ENCODE measurements around the gene FGF10.

FGF10 gene

DNA sequence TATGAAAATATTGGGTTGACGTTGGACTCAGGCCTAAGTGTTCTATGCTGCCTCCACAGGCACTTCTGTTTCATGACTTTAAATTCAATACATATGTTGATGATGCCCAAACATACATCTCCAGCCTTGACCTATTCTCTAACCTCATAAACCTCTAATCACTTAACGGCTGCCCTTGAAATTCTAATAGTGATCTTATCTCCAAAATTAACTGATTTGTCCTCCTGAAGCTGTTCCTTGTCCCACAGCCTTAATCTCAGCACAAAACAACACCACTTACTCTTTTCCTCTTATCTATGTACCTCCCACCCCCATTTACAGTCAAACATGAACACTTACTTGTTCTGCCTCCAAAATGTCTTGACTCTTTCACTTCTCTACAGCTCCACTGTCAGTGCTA lies 43.3 kb downstream of the FGF10 start:
- no peak for DNase-seq

DNA sequence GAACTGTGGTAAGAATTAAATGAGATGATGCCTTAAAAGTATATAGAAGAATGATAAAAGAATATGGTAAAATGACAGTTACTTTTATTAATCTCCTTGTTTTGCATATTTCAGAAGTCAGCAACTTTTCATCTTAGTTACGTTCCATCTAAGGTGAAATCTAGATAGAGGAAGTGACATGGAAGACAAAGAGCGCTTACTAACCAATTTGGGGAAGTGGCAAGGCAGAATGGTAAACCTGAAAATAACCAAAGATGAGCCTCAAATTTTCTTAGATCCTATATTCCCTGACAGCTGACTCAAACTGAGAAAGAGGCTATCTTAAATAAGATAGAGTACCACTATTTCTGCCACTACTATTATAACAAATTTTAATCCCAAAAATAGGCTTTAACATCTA lies 52.5 kb downstream of the FGF10 start:
- DNase-seq, result no peak

DNA sequence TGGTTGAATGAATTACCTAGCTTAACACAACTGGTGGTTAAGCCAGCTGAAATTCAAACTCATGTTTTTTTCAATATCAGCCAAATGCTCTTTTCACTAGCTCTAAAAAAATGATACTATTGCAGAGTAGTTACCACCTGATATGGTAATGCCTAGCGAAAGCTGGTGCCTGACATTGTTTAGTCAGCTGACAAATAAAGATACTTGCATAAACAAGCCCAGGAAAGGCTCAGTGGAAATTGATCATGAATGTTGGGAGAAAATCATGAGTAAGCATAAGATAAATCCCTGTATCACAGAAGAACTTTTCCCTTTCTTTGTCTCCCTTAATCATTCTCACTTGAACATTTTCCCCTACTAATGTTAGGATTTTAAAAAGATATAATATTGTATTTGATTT lies 54.6 kb downstream of the FGF10 start:
- no peak for DNase-seq

DNA sequence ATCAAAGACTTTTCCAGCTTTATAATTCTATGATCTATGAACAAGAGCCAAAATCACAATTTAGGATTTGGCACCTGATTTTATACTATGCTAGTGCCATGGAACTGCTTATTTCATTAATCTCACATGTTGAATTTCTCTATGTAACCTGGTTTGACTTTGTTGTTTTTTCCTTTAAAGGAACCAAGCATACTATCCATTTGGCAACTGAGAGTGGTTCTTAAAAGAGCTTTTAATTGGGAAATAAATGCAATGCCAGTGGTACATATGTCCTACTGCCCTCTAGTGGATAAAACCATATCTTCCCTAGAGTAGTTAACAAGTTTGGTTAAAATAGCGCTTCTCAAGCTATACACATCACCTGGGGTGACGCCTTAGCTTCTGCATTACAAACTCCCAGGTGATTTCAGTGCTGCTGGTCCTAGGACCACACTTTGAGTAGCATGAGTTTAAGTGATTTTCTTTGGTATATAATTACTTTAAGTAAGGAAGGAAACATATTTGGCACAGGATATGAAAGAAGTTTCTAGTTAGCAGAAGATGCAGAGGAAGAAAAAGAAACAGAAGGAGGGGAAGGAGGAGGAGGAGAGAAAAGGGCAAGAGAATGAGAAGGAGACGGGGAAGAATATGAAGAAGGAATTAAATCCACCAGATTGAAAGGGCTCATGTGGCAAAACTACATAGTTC lies 56.8 kb downstream of the FGF10 start:
- no peak for DNase-seq

DNA sequence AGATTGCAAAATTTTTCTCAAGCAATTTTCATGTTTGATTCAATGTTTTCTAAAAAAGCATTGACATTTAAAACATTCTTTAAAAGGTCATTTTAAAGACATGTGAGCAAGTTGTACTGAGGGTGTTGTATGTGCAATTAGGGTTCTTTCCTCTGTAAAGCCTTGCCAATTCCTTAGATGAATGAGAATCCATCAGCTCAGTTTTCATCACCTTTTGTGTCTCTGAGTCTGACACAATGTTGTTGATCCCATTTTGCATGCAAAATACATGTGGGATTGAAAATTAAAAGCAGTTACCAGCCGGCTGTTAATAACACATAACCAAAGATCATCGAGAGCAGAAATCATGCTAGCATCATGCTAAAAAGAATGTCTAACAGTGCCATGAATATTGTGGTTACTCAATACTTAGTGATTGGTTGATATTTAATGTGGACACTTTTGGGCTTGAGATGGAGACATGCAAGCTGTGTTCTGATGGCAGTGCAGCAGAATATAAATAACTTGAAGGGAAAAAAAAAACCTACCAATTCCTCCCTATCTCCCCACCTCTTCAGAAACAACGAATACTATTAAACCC lies 57.7 kb downstream of the FGF10 start:
- no peak for DNase-seq

DNA sequence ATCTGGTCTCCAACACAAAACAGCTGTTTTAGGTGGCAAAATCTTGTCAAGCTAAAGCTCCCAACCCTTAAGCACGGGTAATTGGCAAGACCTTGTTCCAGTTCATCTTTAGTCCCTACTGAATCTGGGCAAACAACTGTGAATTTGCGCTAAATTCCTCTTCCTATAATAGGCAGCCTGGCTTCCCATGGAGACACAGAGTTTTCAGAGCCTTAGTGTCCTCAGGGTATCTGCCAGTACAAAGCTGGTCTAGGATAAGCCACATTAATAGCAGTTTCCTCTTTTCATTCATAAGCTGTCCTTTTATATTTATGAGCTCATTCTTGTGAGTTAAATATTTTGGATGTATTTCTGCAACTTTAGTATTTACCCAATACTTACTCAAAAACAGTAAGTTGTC lies 59.5 kb downstream of the FGF10 start:
- no peak for DNase-seq

DNA sequence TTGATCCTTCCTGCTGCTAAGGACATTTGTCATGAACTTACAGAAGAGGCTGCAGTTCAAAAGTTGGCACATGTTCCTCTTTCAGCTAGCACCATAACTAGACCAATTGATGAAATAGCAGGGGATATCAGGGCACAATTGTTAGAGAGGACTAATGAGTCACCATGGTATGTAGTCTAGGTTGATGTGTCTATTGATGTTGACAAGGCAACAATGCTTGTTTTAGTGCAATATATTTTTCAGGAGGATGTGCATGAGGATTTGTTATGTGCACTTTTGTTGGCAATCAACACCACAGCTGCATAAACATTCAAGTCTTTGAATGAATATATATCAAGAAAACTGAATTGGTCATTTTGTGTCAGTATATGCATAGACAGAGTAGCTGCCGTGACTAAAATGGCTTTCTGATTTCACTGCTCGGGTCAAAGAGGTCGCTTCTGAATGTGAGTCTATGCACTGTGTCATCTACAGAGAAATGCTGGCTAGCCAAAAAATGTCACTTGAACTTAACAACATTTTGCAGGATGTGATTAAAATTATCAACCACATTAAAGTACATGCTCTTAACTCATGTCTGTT lies 68.0 kb downstream of the FGF10 start:
- no peak for DNase-seq

DNA sequence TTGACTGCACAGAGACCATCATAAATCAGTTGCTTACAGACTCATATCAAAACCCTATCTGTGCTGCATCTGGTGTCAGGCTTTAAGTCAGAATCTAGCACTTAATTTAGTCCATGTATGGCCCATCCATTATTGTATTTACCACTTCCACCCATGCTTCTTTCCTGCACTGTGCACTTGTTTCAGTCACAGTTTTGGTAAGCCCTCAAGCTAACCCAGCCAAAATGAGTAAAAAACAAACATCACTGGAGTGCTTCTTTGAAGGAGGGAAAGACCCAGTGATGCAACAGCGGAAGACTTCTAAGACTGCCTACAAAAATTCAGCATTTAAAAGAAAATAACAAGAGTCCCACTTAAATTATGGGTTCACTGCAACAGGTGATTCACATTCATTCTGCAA lies 69.0 kb downstream of the FGF10 start:
- DNase-seq, result no peak

DNA sequence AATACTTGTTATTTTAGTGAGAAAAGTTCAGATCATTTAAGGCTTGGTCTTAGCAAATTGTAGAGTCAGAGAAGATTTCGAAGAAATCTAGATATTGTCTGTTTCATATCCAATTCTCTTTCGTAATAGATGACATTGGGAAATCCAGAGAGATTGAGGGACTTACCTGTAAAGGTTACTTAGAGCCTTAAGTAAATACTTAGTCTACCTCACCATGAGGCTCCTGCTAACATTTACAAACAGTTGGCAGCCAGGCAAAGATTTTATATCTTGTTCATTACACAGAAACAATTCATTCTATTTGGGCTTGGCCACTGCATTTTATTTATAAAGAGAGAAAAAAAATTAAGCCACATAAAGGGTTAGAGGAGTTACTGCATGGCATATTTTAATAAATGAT lies 70.3 kb downstream of the FGF10 start:
- DNase-seq, result no peak

DNA sequence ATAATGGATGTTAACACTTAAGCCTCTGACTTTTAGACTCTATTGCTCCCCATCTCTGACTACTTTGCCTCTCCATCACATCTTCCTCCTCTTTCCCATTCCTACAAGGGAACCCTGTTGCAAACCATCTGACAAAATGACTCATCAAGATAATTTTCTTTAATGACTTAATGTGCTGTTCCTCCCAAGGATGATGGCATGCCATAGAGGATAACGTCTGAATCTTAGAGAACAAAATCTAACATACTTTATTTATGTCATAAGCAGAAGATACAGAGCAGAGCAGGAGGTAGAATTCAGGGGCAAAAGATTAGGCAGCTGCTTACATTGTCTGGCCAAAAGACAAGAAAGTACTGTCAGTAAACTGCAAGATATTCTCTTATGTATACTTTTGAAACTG lies 76.8 kb downstream of the FGF10 start:
- no peak for DNase-seq

DNA sequence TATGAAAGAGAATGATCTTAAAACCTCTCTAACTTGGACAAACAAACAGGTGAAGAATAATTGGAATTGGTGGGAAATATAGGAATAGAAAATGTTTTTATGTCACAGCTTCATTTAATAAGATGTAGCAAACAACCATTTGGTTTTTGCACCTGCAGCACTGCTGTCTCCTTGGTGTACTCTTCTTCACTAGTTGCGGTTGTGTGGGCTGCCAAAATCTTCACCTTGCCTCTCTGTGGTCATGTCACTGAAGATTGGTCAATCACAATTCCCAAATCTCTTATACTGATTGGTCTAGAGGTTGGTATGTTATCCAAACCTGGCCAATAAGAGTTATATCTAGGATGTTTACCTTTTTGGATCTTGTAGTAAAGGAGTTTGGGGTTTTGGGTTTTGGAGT lies 88.7 kb downstream of the FGF10 start:
- no peak for DNase-seq

DNA sequence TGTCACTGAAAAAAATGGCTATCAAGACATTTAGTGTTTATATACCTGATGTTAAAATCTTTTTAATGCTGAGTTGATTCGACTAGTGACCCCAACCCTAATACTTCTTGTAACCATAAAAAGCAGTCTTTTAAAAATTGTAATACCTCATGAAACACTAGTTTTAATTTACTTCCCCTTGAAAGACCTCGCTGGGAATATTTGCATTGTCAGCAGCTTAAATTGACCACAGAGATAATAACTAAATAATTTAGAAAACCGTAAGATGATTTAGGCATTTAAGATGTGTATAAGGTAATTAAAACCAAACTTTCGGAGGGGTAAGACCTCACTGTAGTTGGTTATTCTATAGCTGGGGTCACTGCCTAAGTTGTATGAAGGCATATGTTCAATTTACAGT lies 89.8 kb downstream of the FGF10 start:
- no peak for DNase-seq

DNA sequence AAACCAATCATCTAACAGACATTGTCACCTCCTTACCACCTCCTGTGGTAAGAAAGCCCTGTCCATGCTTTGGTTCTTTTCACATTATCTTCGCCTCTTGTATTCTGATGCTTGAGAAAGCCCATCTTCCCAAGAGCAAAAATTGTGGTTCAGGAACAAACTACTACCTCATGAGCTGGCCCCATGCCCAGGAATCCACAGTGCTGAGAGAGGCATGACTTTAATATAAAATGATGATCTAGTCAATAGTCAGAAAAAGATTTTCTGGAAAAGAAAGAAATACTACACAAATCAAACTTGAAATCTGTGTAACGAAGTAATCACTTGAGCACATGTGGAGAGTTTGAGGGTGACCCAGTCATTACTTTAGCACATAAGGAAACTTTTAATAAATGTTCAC lies 94.7 kb downstream of the FGF10 start:
- no peak for DNase-seq

DNA sequence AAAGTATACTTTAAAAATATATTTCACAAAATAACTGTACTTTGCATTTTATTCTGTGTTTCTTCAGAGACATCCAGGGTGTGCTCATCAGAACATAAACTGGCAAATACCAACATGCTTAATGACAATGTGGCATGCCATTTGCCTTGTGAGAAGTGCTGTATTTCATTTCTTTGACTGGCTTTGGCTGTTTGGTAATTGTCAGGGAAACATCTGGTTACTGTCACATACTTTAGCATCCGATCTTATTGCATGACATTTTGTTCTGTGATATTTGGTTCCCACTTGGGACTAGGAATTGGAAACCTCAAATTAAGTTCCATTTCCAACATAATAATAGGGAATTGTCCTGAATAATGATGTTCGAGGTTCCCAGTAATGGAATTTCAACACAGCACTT lies 96.5 kb downstream of the FGF10 start:
- DNase-seq, result no peak

DNA sequence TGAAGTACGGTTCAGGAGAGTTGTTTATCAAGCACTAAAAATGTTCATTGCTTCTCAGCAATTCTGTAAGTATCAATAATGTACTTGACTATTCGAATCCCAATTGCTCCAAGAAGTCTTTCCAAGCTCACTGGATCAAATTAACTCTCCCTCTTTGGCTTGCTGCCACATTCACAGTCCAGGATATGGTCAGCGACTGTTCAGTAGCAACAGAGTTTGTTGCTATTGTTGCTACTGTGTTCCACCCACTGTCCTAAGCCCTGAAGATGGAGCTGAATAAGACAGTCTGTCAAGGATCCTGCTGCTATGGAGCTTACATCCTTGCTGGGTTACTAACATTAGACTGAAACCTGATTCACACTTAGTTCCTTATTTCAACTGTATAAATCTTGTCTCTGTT lies 110.8 kb downstream of the FGF10 start:
- no peak for DNase-seq

DNA sequence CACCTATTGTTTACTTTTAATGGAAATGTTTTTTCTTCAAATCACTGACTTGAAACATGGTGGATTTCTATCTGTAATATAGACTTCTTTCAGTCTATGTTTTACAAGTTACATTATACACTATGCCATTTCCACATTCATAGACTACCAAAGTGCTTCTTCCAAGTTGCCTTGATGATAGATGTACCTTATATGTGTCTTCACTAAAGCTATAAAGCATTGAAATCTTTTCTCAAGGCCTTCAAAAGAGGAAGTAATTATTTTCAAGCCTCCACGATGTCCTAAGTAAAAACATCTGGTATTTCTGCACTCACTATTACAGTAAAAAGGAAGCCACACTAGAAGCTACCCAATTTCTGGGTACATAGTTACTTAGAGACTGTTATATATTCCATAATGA lies 113.3 kb downstream of the FGF10 start:
- DNase-seq, result no peak

DNA sequence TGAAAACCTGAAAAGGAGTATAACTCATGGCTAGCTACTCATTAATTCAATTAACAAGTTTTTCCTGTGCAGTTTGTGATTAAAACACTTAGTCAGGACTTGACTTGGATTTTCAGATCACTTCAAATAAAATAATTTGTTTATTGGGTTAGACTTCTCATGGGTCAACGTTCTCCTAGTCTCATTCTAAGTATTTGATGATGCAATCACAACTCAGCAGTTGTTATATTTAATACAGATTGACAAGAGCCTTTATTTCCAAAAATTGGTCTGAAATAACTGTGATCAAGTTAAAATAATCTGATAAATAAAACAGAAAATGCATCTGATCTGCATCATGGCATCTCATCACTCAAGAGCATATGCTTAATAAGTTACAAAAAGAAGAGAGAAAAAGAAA lies 113.9 kb downstream of the FGF10 start:
- no peak for DNase-seq

DNA sequence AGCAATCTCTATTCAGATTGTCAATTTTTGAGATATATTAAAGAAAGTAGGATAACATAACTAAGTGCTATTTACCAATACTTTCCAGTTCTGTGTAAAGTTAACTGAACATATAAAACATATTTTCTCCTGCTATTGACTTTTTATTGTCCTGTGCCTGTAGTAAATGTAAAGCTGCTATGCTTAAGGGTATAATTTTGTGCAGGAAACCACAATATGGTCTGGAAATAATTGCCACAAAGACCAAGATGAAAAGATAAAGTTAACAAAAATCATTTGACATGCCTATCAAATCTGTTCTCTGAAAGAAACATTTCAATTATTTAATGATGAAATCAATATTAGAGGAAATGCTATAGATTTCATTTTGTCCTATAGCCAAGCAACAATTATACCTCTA lies 121.3 kb downstream of the FGF10 start:
- DNase-seq, result no peak

DNA sequence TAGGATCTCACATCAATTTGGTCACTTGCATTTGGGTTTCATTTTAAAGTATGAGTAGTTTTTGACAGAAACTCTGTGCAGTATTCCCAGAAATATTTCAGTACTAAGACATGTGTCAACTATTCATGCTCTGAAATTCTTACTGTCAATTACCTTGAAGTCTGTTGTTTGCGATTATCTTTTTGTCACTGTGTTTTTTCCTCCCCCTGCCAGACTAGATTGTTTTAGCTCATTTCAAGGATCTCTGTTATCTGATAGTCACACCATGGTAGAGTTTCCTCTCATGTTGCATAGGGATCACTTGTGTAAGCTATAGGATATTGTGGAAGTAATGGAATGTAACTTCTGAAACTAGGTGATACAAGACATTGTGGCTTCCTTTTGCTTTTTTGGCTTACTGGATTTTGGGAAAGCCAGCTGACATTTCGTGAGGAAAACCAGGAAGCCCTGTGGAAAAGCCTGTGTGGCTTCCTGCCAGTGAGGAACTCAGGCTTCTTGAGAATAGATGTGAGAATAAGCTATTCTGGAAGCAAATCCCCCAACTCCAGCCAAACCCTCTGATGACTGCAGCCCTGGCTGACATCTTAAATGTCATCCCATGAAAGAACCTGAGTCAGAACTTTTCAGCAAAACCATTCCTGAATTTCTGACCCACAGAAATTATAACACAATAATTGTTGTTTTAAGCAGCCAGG lies 122.2 kb downstream of the FGF10 start:
- no peak for DNase-seq

DNA sequence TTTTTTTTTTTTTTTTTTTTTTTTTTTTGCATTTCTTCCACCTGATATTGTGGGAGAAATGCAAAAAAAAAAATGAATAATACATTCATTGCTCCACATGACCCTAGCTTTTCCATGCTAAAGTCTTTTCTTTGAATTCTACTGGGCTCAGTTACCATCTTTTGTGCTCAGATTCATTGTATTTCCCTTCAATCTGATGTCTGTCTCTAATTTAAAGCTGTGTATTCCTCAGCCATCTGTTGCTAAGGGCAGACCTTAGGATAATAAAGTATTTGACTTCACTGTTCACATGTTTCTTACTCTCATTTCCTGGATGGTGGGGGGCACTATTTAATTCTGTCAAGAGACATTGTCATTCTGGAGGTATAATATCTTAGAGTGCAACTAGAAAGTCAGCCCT lies 123.5 kb downstream of the FGF10 start:
- no peak for DNase-seq

DNA sequence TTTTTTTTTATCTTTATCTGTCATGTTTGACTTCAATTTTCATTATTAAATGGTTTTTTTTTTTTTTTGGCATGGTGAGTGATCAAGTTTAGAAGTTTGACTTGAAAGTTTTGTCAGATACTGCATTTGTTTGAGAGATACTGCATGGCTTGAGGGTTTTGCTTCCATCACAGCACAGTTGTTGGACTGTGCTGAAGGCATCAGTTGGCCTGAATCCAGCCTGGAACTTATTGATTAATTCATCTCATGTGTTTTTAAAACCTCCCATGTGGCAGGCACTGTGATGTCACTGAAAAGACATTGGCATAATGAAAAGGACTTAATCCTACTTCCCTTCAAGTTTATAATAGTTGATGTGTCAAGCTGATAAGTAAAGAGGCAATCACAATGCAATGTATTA lies 128.4 kb downstream of the FGF10 start:
- DNase-seq, result no peak

DNA sequence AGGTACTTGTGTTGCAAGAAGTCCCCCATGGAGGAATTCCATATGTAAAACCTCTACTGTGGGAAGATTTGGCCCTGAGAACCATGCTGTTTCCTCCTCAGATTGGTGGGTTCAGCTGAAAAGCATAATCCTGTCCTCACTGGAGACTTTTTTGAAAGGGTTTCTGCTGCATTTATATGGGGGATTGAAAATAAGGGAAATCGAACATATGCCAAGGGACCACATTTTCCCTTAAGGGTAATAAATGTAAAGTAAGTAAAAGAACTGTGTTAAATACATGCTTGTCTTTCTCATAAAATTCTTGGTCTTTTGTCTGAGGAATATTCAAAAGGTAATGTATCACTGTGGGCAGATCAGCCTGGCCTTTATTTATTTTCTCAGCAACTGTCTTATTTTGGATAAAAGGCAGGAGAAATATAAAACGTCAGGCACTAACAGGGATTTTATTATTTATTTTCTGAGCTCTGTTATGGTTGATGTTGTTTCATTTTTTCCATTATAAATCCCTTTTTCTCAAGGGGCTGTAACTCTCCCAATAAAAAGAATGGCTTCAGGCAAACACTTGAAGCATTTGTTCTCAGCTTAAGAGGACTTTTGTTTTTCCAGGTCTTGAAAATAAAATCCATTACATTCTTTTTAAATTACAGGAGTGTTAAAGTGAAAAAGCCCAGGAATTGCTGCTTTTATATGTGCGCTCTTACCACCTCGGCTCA lies 131.4 kb downstream of the FGF10 start:
- DNase-seq, result no peak

DNA sequence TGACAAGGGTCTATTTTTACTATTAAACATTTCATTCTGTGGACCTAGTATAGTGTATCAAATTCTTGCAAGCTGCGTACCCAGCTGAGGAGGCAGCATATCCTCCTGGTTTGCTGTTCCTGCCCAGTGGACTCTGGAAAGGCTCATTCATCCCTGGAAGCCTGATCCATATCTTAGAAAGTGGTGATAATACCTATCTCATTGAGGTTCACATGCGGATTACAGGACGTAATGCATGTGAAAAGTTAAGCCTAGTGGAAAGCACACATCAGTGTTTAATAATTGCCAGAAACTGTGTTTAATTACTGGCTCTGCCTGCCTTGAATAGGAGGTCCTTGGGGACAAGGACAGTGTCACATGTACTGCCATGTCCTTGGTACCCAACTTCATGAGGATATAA lies 132.0 kb downstream of the FGF10 start:
- no peak for DNase-seq
